Measurements from ENCODE around the gene SCFD2. TPM values are rescaled to one million over a fixed set of nuclear protein-coding genes. Genes with fewer than 3 reads are reported as not detected.

SCFD2 gene
- polyA plus RNA-seq, 1 donor from 2014 or later: 17.2 TPM

DNA sequence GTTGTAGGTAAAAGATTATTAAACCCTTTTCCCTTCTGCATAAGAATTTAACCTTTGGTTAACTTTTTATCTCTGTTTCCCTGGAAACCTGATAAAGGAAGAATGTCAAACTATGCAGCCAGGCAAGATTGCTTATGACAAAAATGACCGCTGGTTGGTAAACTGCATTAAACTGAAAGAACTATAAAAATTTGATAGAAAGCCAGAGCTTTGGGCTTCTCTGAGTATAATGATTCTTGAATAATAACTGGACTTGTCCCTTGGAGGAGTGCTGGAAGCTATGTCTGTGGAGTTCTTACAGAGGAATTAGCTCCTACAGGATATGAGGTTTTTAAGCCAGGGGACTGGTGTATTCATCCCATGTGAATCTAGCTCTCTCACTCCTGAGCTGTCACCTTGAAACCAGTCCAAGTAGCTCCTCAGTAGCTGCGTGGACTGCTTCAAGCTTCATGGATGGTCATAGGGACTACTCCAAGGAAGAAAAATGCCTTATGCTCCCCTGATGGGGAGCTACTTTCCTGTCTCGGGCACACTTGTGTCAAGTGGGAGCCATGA lies 451.7 kb downstream of the SCFD2 start:
- Mint-ChIP-seq H3K36me3 (no peaks in the 10 kb centered on the region), H3K27ac (no peak overlapping the region), H3K9me3 (peaks cover 0 to 2% (median 0%) of the 10 kb centered on the region in 3 donors), H3K4me3 (no peak overlapping the region), H3K4me1 (no peaks in the 10 kb centered on the region), H3K27me3 (no peaks in the 10 kb centered on the region)

DNA sequence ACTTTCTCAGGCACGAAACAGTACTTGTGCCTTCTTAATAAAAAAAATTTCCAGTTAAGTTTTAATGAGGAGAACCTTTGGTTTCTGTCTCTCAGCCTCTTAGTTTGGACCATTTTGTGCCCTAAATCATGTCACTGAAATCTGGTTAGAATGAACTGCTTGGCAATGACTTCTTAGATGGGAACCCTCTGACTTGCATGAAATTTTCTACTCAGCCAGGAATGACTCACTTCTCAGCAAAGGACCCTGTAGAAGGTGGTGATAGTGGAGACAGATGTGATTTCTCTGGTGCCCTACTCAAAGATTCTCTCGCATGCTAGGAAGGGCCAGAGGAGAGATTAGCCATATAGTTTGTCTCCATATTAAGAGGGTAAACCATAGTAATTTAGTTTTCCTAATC lies 453.3 kb downstream of the SCFD2 start:
- H3K27ac Mint-ChIP-seq: no peak overlapping the region
- peaks cover 2% of the 10 kb centered on the region for H3K36me3 Mint-ChIP-seq
- no peaks in the 10 kb centered on the region for H3K4me1 Mint-ChIP-seq
- H3K4me3 Mint-ChIP-seq: no peak overlapping the region
- peaks cover 0 to 2% (median 0%) of the 10 kb centered on the region in 3 donors for H3K9me3 Mint-ChIP-seq
- no peaks in the 10 kb centered on the region for H3K27me3 Mint-ChIP-seq

DNA sequence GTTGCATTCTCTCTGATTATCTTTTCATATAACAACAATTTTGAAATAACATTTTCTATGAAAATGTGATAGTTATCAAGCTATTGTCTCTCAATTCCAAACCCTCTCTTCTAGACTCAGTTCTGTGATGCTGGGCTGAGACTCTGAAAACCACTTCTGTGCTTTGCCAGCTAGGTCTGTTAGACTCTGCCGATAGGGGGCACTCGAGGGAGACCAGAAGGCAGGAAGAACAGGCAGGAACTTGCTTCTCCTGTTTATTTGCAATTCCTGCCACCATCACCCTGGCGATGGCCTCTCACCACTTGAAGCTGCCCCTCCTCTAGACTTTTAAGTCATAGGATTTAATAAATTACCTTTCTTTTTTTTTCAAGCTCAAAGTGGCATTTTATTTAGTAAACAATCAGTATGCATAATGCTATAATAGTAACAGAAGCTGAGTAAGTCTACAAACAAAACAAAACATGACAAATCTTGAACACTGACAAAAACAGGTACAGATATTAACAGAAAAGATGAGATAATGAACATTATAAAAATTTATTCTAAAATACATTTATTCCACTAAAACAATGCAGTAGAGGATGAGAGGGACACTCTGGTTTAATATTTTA lies 454.1 kb downstream of the SCFD2 start:
- no peaks in the 10 kb centered on the region for H3K27me3 Mint-ChIP-seq
- peaks cover 8% of the 10 kb centered on the region for H3K36me3 Mint-ChIP-seq

DNA sequence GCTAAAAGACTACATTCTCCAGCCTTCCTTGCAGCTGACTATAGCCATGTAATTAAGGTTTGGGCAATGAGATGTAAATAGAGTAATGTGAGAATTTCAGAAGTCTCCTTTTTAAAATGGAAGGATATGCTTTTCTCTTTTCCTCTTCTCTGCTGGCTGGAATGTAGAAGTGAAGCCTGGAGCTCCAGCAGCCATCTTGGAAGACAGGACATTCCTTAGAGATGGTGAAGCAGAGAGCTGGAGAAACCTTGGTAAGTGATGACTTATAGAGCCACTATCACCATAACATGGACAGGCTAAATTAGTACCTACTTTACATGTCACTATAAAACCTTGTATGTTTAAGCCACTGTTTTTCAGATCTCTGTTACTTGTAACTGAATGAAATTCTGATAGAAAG lies 455.7 kb downstream of the SCFD2 start:
- Mint-ChIP-seq H3K9me3 (peaks cover 0 to 2% (median 0%) of the 10 kb centered on the region in 3 donors), H3K4me3 (no peak overlapping the region)

More for the DNA sequence above, 454.1 kb downstream of the SCFD2 start:
- Mint-ChIP-seq H3K4me3 (no peak overlapping the region), H3K4me1 (no peaks in the 10 kb centered on the region), H3K27ac (no peak overlapping the region), H3K9me3 (peaks cover 0 to 2% (median 0%) of the 10 kb centered on the region in 3 donors)

DNA sequence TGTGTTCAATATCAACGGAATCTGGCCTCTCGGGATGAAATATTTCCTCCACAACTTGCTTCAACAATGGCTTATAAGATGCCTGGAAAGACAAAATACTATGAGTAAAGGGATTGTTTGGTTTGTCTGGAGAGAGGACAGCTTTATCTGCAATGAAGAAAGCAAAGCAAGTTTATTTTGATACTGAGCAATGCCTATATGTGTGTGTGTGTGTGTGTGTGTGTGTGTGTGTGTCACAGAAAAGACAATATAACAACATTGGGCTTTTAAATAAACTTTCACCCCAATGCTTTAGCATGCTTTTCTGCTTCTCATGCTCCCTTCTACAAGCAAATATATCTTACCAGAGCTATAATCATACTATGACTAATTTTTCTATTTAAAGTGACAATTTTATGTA lies 458.4 kb downstream of the SCFD2 start:
- no peaks in the 10 kb centered on the region for H3K27me3 Mint-ChIP-seq
- peaks cover 22% of the 10 kb centered on the region for H3K36me3 Mint-ChIP-seq
- no peak overlapping the region for H3K27ac Mint-ChIP-seq
- no peaks in the 10 kb centered on the region for H3K4me1 Mint-ChIP-seq
- H3K4me3 Mint-ChIP-seq: no peak overlapping the region
- no peaks in the 10 kb centered on the region for H3K9me3 Mint-ChIP-seq

More for the DNA sequence above, 455.7 kb downstream of the SCFD2 start:
- Mint-ChIP-seq H3K27me3 (no peaks in the 10 kb centered on the region), H3K4me1 (no peaks in the 10 kb centered on the region), H3K36me3 (peaks cover 13% of the 10 kb centered on the region), H3K27ac (no peak overlapping the region)

DNA sequence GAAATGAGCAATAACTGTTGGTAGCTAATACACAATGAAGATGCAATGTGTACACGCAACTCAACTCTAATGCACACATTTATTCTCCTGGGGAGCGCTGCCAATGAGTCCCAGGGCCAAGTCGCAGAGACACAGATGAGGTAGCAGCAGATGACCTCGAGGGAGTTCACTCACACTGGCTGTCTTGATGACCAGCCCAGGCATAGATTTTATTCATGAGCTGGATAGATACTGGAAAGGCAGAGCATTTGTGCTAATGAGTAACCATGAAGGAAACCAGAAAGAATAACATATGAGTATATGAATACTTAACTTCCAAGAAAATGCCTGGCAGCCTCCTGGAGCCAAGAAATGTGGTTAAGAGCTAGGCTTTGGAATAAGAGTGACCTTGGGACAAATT lies 461.4 kb downstream of the SCFD2 start:
- no peaks in the 10 kb centered on the region for H3K9me3 Mint-ChIP-seq

DNA sequence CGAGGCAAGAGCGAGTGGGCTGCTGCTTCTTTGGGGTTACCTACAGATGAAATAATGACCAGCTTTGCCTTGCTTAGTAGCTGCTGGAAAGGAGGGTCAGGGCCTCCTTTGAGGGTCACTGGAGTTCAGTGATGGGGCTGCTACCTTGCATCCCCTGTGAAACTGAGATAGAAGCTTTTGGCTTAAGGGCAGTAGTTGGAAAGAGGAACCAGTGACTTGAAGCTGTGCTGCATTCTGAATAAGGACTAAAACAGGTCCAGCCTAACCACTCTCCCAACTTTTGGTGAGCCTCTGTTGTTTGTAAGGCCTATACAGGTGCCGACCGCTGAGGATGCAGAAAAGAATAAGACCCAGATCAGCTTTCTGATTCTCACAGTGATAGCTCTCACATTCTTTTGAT lies 462.6 kb downstream of the SCFD2 start:
- Mint-ChIP-seq H3K27ac (no peak overlapping the region), H3K4me3 (no peak overlapping the region), H3K4me1 (no peaks in the 10 kb centered on the region), H3K36me3 (peaks cover 22% of the 10 kb centered on the region), H3K27me3 (no peaks in the 10 kb centered on the region), H3K9me3 (peaks cover 0 to 3% (median 0%) of the 10 kb centered on the region in 3 donors)

More for the DNA sequence above, 461.4 kb downstream of the SCFD2 start:
- Mint-ChIP-seq H3K27me3 (no peaks in the 10 kb centered on the region), H3K36me3 (peaks cover 22% of the 10 kb centered on the region), H3K27ac (no peak overlapping the region), H3K4me1 (no peaks in the 10 kb centered on the region), H3K4me3 (no peak overlapping the region)

DNA sequence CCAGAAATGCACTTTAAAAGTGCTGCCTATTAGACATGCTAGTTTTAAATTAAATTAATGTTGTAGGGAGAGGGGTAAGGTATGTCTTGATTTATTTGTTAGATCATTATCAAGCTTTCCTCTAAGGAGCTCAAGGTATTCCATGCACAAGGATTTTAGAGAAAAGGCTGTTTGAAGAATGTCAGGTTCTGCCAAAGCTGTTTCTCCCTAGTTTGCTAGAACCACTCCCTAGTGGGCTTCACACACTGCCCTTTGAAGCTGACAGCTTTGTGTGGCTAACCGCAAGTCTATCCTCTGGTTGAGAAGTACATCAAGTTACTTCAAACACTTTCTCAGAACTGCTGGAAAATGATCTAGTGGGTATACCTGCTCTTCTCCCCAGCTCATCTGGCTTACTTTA lies 471.4 kb downstream of the SCFD2 start:
- H3K9me3 Mint-ChIP-seq: peaks cover 0 to 3% (median 2%) of the 10 kb centered on the region in 3 donors
- no peak overlapping the region for H3K4me3 Mint-ChIP-seq
- H3K27ac Mint-ChIP-seq: no peak overlapping the region
- no peaks in the 10 kb centered on the region for H3K27me3 Mint-ChIP-seq
- H3K4me1 Mint-ChIP-seq: no peaks in the 10 kb centered on the region
- peaks cover 12% of the 10 kb centered on the region for H3K36me3 Mint-ChIP-seq

DNA sequence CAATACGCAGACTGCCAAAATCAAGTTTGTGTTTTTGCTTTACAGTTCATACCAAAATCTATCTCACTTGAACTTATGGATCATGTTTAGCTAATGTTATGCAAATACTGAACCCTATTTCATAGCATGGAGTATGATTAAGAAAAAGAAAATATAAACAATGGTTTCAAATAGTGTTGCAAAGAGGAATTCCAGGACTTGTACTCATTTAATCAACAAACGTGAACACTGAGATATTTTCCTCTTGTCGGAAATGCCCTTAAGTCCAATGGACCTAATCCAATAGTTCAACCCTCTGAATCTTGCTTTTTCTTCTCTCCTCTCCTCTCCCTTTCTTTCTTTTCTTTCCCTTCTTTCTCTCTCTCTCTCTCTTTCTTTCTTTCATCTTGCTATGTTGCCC lies 473.0 kb downstream of the SCFD2 start:
- H3K4me1 Mint-ChIP-seq: no peaks in the 10 kb centered on the region
- peaks cover 0 to 2% (median 2%) of the 10 kb centered on the region in 3 donors for H3K9me3 Mint-ChIP-seq
- no peak overlapping the region for H3K4me3 Mint-ChIP-seq
- H3K27me3 Mint-ChIP-seq: no peaks in the 10 kb centered on the region
- no peak overlapping the region for H3K27ac Mint-ChIP-seq
- peaks cover 13% of the 10 kb centered on the region for H3K36me3 Mint-ChIP-seq

DNA sequence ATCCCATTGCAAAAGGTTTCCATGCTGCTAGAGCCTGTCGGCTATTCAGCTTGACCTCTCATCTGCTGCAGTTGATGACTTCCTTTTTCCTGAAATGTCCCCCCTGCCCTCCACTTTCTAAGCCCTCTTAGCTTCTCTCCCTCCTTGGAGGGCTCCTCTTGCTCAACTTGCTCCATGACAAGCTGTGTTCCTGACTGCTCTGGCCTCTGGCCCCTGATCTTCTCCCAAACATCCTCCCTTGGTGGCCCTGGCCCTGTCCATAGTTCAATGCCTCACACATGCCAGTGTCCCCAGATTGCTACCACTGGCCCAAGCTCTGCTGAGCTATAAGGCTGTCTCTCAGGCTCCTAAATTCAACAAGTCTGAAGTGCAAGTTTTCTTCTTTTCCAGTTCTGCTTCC lies 474.1 kb downstream of the SCFD2 start:
- Mint-ChIP-seq H3K27me3 (no peaks in the 10 kb centered on the region), H3K4me1 (no peaks in the 10 kb centered on the region), H3K36me3 (peaks cover 11% of the 10 kb centered on the region), H3K9me3 (peaks cover 0 to 4% (median 2%) of the 10 kb centered on the region in 3 donors), H3K27ac (no peak overlapping the region), H3K4me3 (no peak overlapping the region)

DNA sequence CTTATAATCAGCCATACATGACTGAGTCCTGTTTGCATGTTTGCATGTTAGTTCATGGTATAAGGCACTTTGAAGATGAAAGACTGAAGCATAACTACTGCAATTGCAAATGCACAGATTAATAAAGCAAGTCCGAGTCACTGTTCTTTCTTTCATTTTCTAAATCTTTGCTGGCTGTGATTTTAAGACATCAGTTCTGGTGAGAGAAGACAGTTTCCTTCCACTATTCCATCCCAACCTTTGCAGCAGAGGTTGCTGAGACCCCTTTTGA lies 475.4 kb downstream of the SCFD2 start:
- H3K27ac Mint-ChIP-seq: no peak overlapping the region

DNA sequence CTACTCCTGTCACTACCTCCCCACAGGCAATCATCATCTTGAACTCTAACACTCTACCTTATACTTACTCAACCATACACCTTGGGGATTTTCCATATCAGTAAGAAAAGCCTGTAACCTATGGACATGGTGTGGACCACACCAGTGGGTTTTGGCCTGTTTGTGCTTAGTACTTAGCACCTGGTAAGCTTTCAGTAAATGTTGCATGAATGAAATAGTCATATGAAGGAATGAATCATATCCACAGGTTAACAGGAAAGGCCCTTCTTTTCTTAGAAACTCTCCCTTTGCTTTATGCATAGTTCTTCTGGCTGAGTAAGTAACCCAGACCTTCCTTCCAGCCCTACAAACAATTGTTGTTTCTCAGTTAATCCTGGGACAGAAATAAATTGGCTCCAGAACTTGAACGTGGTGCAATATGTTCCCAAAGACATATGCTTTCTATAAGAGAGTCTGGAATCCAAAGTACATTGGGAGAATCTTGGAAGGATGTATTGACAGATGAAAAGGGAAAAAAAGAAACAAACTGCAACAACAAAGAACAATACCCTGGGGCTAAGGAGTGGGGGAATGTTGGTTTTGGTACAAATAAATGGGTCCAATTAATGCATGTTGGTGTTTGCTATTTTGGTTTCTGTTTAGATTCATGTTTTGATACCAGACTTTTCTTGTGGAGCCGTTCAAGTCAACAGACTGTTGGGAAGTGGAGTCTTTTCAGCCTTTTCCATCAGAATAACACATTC lies 475.9 kb downstream of the SCFD2 start:
- Mint-ChIP-seq H3K4me3 (no peak overlapping the region), H3K4me1 (no peaks in the 10 kb centered on the region), H3K9me3 (peaks cover 0 to 7% (median 0%) of the 10 kb centered on the region in 3 donors), H3K27me3 (no peaks in the 10 kb centered on the region), H3K27ac (no peak overlapping the region), H3K36me3 (peaks cover 11% of the 10 kb centered on the region)

More for the DNA sequence above, 475.4 kb downstream of the SCFD2 start:
- H3K9me3 Mint-ChIP-seq: peaks cover 0 to 7% (median 0%) of the 10 kb centered on the region in 3 donors
- H3K36me3 Mint-ChIP-seq: peaks cover 11% of the 10 kb centered on the region
- no peak overlapping the region for H3K4me3 Mint-ChIP-seq
- no peaks in the 10 kb centered on the region for H3K4me1 Mint-ChIP-seq
- H3K27me3 Mint-ChIP-seq: no peaks in the 10 kb centered on the region

DNA sequence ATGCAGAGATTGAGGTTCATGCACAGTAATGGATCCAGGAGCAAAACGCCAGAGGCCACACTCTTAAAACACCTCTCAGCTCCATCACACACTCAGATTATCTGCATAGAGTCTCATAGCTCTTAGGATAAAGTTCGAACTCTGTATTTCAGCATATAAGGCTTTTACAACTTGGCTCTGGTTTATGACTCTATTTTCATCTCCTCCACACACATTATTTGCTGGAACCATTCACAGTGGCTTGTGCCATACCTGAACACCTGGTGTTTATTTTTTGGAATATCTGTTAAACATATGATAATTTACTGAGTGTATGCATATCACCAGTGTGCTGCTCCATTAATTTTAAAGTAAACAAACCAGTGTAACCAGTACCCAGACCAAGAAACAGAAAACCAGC lies 476.5 kb downstream of the SCFD2 start:
- Mint-ChIP-seq H3K4me1 (no peaks in the 10 kb centered on the region), H3K36me3 (peaks cover 11% of the 10 kb centered on the region), H3K4me3 (no peak overlapping the region), H3K9me3 (peaks cover 0 to 7% (median 0%) of the 10 kb centered on the region in 3 donors), H3K27me3 (no peaks in the 10 kb centered on the region), H3K27ac (no peak overlapping the region)

DNA sequence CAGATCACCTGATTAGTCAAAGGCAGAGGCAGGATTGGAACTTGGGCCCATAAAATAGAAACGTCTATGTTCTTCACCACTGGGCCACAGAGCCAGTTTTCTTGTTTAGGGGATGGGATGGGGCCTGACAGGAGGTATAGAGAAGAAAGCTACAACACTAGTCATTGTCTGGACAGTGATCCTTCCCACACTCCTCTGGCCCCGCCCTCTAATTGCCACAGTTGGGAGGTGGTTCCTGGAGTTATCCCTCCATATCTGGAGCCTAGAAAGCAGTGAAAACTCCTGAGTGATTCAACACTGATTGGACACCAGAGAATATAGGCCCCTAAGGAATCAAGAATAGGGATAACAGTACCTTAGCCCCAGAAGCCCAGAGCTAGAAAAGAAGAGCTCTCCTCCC lies 480.9 kb downstream of the SCFD2 start:
- peaks cover 8% of the 10 kb centered on the region for H3K36me3 Mint-ChIP-seq

DNA sequence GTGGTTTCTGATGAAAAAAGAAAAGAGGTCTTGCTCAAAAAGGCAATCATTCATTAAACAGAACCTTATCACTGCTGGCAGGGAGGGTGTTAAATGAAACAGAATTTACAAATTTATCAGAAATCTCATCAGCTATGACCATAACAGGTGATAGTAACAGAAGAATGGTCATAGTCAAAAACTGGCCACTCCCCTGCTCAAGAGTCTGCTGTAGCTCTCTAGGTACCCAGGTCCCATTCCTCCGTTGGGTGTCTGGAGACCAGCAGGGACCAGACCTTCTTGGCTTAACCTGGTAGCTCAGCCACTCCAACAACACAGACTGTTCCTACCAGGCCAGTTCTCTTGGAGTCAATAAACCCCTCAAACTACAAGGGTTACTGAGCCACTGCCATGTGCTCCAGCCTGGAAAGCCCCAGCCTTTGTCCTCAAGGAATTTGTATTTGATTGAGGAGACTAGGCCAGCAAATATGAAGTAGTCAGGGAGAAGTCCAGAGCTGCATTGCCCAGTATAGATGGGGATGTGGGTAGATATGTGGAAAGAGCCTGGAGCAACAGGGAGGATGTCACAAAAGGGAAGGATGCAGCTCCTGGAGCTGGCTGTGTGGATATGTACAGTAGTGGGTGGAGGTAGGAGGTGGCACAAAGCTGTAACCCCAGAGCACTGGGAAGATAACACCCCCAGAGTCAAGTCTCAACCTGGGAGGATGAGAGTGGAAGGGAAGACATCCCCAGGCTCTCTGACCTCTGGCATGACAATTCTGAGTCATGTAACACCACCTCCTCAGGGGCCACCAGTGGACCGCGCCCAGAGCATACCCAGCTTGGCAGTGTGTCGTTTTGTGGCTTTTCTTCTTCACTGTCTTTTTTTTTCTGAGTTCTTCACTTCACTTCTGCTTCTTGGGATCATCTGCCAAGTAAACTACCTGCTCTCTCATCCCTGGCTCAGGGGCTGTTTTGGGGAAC lies 481.9 kb downstream of the SCFD2 start:
- H3K27me3 Mint-ChIP-seq: no peaks in the 10 kb centered on the region
- no peaks in the 10 kb centered on the region for H3K4me1 Mint-ChIP-seq
- peaks cover 0 to 7% (median 0%) of the 10 kb centered on the region in 3 donors for H3K9me3 Mint-ChIP-seq
- peaks cover 8% of the 10 kb centered on the region for H3K36me3 Mint-ChIP-seq
- no peak overlapping the region for H3K27ac Mint-ChIP-seq
- no peak overlapping the region for H3K4me3 Mint-ChIP-seq

More for the DNA sequence above, 480.9 kb downstream of the SCFD2 start:
- H3K27ac Mint-ChIP-seq: no peak overlapping the region
- H3K27me3 Mint-ChIP-seq: no peaks in the 10 kb centered on the region
- peaks cover 0 to 7% (median 0%) of the 10 kb centered on the region in 3 donors for H3K9me3 Mint-ChIP-seq
- H3K4me1 Mint-ChIP-seq: no peaks in the 10 kb centered on the region
- H3K4me3 Mint-ChIP-seq: no peak overlapping the region
